Prostate gland (tissue), 2 donors: ENCODE results near the gene MORN4.

Experiments
- CTCF ChIP-seq, 4 experiments: fragments of 200-600 bp in 2 of 4; fragments of 450-650 bp in 2 of 4; sonication (generic) in 2 of 4; IDR thresholded peaks; 1 replicate in 3 of 4; 2 replicates in 1 of 4; pipeline ENCODE4 v1.5.1; 2016 to 2019; ENCODE audit warnings: antibody characterized with exemption in 4 of 4, mild to moderate bottlenecking in 2 of 4, moderate library complexity in 2 of 4
- POLR2A ChIP-seq: fragments of 450-650 bp; IDR thresholded peaks from one replicate; pipeline ENCODE4 v1.6.1; 2016; ENCODE audit warnings: antibody characterized with exemption, mild to moderate bottlenecking
- POLR2AphosphoS5 ChIP-seq: sonication (generic); formaldehyde crosslinking; IDR thresholded peaks from one replicate; pipeline ENCODE4 v1.6.1; 2017; ENCODE audit warnings: antibody characterized with exemption

GRCh38 chr10:97578171-97578844, 55.0 kb downstream of the MORN4 start:
- no peak for TF ChIP-seq POLR2AphosphoS5
- TF ChIP-seq CTCF (IDR thresholded peaks at IDR 0.05) = no peak
- no peak for TF ChIP-seq POLR2A
